ENCODE data around the gene ADAMTS10. TPM values are rescaled to one million over a fixed set of nuclear protein-coding genes. Genes with fewer than 3 reads are reported as not detected.

The ADAMTS10 gene
- total RNA-seq, 1 experiment from 2014 or later, result 10.2 TPM

DNA sequence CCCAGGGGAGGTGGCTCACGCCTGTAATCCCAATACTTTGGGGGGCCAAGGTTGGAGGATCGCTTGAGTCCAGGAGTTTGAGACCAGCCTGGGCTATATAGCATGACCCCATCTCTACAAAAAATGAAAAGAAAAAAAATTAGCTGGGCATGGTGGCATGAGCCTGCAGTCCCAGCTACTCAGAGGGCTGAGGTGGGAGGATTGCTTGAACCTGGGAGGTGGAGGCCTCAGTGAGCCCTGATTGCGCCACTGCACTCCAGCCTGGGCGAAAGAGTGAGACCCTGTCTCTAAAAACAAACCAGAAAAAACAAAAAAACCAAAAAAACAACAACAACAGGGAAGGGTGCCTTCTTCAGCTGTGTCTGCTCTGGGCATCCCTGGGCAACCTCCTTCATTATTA is 32.8 kb downstream of the ADAMTS10 start:
- no TSS peak for BruUV-seq (replicated peaks)
- DNase-seq (ENCODE audit: low read depth, low spot score), result no peak
- CTCF ChIA-PET, result interaction anchor here (0.6 to 5.3 kb wide), 9 partner anchors 9 to 419 kb away, joined by 3 to 41 read pairs (median 5); no protein-coding TSS in a partner anchor
- no peak for ATAC-seq
- H3K79me2 ChIP-seq (ENCODE audit: insufficient read depth, low read length), result no peaks in the 10 kb centered on the region
- H3K9me2 ChIP-seq (ENCODE audit: insufficient read depth), result no peaks in the 10 kb centered on the region
- H3K4me3 ChIP-seq (replicated peaks in 1 of 2; ENCODE audit: low read depth in 1 of 2, low read length in 2 of 2), result no peak overlapping the region
- POLR2A ChIA-PET, result interaction anchor here (3.3 kb wide), 1 partner anchor 64 kb away, joined by 13 read pairs; the partner anchor contains the start of gene ZNF414
- RAD21 ChIA-PET (ENCODE audit: low non-redundant PET in 1 of 2, low total read pairs in 2 of 2, uncharacterized antibody in 2 of 2, unreplicated experiment in 2 of 2), result no interaction called here
- TF ChIP-seq FOSL1 (IDR thresholded peaks at IDR 0.05; ENCODE audit: low read depth) (no peak), TCF7L2 (IDR thresholded peaks at IDR 0.05; ENCODE audit: borderline replicate concordance, extremely low read depth, insufficient read depth, insufficient read length) (no peak), ATF3 (IDR thresholded peaks at IDR 0.05) (no peak), POLR2AphosphoS5 (IDR thresholded peaks at IDR 0.05; ENCODE audit: low read depth, low read length) (no peak), YY1 (IDR thresholded peaks at IDR 0.05; ENCODE audit: extremely low read depth, insufficient replicate concordance, low read depth, low read length) (no peak), RAD21 (IDR thresholded peaks at IDR 0.05; ENCODE audit: low read depth) (no peak), CBX3 (IDR thresholded peaks at IDR 0.05; ENCODE audit: low read depth) (no peak), ZFX (IDR thresholded peaks at IDR 0.05) (no peak), SIN3A (IDR thresholded peaks at IDR 0.05; ENCODE audit: low read depth) (no peak), EGR1 (IDR thresholded peaks at IDR 0.05; ENCODE audit: low read depth) (no peak)
- TF ChIP-seq, protein P1, sequence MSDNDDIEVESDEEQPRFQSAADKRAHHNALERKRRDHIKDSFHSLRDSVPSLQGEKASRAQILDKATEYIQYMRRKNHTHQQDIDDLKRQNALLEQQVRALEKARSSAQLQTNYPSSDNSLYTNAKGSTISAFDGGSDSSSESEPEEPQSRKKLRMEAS (IDR thresholded peaks at IDR 0.05), result no peak
- TF ChIP-seq, protein P2, sequence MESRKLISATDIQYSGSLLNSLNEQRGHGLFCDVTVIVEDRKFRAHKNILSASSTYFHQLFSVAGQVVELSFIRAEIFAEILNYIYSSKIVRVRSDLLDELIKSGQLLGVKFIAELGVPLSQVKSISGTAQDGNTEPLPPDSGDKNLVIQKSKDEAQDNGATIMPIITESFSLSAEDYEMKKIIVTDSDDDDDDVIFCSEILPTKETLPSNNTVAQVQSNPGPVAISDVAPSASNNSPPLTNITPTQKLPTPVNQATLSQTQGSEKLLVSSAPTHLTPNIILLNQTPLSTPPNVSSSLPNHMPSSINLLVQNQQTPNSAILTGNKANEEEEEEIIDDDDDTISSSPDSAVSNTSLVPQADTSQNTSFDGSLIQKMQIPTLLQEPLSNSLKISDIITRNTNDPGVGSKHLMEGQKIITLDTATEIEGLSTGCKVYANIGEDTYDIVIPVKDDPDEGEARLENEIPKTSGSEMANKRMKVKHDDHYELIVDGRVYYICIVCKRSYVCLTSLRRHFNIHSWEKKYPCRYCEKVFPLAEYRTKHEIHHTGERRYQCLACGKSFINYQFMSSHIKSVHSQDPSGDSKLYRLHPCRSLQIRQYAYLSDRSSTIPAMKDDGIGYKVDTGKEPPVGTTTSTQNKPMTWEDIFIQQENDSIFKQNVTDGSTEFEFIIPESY (IDR thresholded peaks at IDR 0.05; ENCODE audit: extremely low read depth, insufficient replicate concordance, low read length), result no peak
- TF ChIP-seq, protein P3, sequence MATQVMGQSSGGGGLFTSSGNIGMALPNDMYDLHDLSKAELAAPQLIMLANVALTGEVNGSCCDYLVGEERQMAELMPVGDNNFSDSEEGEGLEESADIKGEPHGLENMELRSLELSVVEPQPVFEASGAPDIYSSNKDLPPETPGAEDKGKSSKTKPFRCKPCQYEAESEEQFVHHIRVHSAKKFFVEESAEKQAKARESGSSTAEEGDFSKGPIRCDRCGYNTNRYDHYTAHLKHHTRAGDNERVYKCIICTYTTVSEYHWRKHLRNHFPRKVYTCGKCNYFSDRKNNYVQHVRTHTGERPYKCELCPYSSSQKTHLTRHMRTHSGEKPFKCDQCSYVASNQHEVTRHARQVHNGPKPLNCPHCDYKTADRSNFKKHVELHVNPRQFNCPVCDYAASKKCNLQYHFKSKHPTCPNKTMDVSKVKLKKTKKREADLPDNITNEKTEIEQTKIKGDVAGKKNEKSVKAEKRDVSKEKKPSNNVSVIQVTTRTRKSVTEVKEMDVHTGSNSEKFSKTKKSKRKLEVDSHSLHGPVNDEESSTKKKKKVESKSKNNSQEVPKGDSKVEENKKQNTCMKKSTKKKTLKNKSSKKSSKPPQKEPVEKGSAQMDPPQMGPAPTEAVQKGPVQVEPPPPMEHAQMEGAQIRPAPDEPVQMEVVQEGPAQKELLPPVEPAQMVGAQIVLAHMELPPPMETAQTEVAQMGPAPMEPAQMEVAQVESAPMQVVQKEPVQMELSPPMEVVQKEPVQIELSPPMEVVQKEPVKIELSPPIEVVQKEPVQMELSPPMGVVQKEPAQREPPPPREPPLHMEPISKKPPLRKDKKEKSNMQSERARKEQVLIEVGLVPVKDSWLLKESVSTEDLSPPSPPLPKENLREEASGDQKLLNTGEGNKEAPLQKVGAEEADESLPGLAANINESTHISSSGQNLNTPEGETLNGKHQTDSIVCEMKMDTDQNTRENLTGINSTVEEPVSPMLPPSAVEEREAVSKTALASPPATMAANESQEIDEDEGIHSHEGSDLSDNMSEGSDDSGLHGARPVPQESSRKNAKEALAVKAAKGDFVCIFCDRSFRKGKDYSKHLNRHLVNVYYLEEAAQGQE (IDR thresholded peaks at IDR 0.05; ENCODE audit: low read depth), result no peak
- H3K27me3 ChIP-seq (ENCODE audit: insufficient read depth, low read length), result peaks cover 7% of the 10 kb centered on the region; the same call in 1 of the 2 replicates
- peaks cover 28 to 29% of the 10 kb centered on the region in 2 experiments for H3K4me1 ChIP-seq (ENCODE audit: control insufficient read depth in 1 of 2, insufficient read depth in 2 of 2, low read length in 2 of 2)
- H2AFZ ChIP-seq (ENCODE audit: low read depth, low read length, poor library complexity, severe bottlenecking), result no peak overlapping the region
- no peak overlapping the region for H3K4me2 ChIP-seq (ENCODE audit: low read length)
- no peak overlapping the region for H3K9ac ChIP-seq (ENCODE audit: low read length)
- no peaks in the 10 kb centered on the region for H4K20me1 ChIP-seq (ENCODE audit: insufficient read depth)
- H3K9me3 ChIP-seq (ENCODE audit: control insufficient read depth in 1 of 2, insufficient read depth in 1 of 2, low read depth in 1 of 2, low read length in 2 of 2), result no peaks in the 10 kb centered on the region
- no peak overlapping the region for H3K27ac ChIP-seq (ENCODE audit: low read depth, low read length)
- intact Hi-C loops (cut with micrococcal nuclease), result loop anchor here (5.0 to 10.0 kb wide), 2 partner anchors 225 to 313 kb away; no protein-coding TSS in a partner anchor
- no peaks in the 10 kb centered on the region for H3K36me3 ChIP-seq (ENCODE audit: control insufficient read depth in 1 of 2, insufficient read depth in 2 of 2, low read length in 2 of 2)
